Stimulated activated CD4-positive, alpha-beta T cell treated with anti-CD3 and anti-CD28 coated beads, Interleukin-1b, Interleukin-23, amount 100 ng/mL, for 48 hours (primary cell): Measurements from ENCODE around the gene OVAAL.
"Not testable (repeated sequence)": the region's sequence is repeated elsewhere in the genome, so short reads cannot be mapped to it uniquely, and the experiment has no call there.

Source experiments
- DNase-seq: peaks from one replicate; pipeline ENCODE4 v3.0.0-alpha.2; 2020

The OVAAL gene

DNA sequence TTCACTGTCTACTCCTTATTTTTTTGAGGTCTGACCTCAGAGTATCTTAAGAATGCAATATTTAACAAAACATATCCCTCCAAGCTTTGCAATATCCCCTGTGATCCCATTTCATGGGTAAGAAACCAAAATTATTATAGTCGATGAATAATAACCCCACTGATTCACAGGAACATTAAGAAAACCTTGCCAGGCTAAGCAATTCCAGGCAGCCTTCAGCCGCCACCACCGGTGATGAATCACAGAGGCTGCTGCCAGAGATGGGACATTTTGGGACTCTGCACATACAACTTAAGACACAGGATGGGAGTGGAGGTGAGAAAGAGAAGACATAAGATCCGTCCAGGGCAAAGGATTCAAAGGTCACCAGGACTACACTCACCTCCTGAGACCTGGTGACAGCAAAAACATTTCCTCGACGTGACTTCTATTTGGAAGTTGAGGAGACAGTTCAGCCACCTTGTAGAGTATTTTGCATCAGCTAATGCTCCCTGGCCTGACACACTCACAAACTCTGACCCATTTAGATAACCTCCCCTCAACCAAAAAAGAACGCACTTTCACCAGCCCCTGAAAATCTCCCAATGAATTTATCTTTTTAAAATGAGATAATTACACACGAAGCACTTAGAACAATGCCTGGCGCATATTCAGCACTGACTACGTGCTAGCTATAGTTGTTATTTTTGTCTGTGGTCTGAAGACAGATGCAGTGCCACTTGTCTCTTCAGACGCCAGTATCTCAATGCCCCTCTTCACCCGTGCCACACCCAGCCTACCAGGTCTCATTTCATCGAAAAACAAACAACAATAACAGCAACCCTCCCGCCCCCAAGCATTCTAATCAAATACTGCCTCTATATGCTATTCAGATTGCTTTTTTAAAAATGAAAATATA, 17.8 kb upstream of the OVAAL start:
- DNase-seq: no peak

DNA sequence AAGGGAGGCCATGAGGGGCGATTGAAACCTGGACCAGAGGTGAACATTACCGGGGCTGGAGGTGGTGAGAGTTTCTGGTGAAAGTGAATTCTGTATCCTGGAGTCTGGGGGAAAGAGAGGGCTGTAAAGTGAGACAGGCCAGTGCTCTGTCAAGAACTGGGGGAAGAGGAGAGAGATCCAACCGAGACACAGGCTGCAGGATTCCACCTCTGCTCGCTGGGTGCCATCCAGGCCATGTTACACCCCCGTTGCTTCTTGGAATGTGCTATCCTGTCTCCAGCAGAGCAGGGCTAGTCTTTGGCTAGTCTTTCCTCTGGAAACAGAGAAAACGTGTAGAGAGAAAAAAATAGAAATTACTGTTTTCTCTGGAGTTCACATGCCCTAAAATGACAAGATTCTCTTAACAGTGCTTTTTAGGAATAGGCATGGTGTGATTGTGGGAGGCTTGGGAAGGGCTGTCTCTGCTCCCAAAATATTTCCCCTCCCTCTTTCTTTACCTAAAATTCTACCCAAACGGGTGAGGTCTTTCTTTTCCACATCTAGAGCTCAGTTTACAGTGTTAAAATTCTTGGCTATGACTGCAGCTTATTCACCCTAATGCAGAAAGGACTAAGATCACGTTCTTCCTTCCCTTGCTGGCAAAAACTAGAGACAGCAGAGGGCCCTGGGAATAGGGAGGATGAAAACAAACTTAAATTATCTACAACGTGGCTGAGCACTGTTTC, 16.5 kb upstream of the OVAAL start:
- no peak for DNase-seq

DNA sequence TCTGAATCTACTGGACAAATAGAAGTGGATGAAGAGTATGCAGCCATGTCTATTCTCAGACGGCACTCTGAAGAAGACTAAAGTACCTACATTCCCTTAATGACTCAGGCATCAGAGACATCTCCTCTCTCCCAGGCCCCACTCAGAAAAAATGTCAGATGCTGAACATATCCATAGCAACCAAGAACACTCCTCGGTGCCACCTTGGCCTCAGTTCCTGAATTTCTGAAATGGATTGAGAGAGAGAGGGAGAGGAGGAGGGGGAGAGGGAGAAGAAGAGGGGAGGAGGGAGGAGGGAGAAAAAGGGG, 16.0 kb upstream of the OVAAL start:
- DNase-seq: no peak

DNA sequence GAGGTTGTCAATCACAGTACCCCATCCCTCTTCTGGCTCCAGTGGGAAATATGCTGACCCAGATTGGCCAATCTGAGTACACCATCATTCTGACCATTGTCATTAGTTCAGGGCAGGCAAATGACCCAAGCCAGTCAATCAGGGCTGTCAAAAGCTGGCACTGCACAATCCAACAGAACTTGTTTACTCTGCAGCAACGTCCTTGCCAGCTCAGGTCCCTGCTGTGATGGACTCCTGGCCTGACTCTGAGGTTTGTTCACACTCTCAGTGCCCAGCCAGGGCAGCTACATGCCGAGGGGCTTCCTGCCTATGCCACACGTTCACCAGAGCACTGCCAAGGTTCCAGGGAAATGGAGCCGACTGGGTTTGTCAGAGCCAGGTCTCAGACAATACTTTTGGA, 14.7 kb upstream of the OVAAL start:
- DNase-seq: no peak

DNA sequence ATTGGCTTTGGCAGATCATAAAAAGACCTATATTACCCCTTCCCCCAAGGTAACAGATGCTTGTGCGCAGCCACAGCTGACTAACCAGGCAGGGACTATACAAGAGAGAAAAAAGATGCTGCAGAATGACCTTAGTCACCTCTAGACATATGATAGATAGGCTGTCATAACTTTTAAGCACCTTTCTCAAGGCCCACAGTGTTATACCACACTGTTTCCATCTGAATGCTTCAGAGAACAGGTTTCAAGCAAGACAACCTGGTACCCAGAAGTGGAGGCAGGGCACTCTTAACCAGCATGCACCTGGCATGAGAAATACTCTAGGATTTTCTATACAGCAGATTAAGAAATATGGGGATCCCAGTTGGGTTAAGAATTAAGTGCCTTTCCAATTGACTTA, 12.8 kb upstream of the OVAAL start:
- no peak for DNase-seq

DNA sequence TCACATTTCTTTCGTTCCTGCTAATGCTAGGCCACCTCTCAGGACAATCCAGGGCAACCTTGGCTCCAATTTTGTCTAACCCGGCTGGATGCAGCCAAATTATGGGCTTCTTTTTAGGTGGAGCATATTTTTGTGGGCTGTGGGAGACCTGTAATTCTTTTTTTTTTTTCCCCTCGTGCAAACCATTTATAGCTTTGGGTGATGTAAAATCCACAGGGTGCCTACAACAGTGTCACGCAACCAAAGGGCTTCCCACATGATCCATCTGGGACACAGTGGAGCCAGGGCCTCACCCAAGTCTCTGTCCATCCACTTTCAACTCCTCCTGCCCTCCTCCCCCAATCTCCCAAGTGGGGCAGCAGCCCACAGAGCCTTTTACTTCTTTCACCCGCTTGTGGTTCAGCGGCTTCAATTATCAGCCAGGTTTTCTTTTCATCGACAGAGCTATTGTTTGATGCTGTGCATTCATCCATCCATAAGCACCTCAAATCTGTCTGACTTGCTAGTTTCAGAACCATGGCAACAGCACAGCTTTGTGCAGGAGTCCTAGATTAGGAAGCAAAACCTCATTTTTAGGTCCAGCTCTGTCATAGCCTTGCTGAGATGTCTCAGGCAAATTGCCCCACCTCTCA, 10.0 kb upstream of the OVAAL start:
- no peak for DNase-seq

DNA sequence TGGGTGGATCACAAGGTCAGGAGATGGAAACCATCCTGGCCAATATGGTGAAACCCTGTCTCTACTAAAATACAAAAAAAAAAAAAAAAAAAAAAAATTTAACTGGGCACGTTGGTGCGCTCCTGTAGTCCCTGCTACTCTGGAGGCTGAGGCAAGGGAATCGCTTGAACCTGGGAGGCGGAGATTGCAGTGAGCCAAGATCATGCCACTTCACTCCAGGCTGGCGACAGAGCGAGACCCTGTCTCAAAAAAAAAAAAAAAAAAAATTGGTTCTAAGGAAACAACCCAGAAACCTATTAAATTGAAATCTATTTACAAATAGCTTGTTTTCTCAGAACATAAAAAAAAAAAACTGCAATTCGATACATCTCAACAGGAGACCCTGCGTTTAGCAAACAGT, 9.0 kb upstream of the OVAAL start:
- DNase-seq: not testable (repeated sequence)

DNA sequence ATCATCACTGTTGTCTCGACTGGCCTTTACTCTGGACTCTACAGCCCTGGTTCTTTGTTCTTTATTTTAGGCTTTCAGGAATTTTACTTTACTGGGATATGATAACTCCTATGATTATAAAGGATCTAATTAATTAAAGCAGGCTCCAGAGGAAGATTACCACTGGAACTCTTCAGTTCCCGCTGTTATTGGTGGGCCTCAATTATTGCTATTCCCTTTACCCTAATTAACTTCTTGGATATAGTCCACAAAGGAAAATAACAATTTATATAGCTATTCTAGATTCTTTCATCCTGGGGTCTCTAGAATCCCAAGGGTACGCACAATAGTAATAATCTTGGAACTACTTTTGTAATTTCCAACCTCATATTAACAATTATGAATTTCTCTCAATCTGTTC, 8.5 kb upstream of the OVAAL start:
- no peak for DNase-seq

DNA sequence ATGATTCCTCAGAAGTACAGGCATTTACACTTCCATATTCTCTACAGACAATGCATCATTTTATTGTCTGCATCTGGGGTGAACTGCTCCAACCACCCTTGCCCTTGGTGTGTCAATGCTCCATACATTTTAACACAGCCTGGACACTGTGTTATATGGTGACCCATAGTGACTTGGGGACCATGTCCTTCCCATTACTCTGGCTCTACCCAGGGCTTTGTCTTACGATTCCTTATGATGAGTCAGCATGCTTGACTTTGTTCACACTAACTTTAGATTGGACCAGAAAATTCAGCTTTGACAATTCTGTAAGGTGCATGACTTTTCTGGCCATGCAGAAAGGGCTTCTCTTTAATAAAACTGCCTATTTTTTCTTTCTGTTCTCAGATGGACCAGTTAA, 6.8 kb upstream of the OVAAL start:
- DNase-seq: no peak

DNA sequence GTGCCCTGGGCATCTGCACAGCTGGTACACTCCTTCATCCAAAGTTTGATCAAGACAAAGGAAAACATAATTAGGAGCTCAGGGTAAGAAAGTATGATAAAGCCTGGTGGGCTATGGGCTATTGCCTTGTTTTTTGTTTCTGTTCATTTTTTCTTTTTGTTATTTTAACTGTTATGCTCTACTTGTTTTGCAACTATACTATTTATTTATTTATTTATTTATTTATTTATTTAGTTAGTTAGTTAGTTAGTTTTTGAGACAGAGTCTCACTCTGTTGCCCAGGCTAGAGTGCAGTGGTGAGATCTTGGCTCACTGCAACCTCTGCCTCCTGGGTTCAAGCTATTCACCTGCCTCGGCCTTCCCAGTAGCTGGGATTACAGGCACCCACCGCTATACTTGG, 5.7 kb upstream of the OVAAL start:
- not testable (repeated sequence) for DNase-seq

DNA sequence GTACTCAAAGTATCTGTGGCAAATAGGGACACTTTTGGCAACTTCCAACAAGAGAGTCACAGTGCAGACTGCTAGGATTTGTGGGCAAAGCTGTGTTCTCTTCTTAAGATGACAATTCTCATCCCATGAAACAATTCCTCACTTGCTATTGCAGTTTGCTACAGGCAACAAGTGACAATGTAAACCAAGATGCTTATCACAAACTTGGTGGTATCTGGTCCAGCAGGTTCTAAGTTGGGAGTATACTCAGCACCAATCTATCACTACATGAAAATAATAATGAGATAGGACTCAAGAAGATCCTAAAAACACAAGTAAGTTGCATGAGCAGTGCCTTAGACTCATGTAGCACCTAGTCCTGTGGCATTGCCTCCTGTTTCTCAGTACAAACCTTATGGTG, 3.4 kb upstream of the OVAAL start:
- DNase-seq: no peak

DNA sequence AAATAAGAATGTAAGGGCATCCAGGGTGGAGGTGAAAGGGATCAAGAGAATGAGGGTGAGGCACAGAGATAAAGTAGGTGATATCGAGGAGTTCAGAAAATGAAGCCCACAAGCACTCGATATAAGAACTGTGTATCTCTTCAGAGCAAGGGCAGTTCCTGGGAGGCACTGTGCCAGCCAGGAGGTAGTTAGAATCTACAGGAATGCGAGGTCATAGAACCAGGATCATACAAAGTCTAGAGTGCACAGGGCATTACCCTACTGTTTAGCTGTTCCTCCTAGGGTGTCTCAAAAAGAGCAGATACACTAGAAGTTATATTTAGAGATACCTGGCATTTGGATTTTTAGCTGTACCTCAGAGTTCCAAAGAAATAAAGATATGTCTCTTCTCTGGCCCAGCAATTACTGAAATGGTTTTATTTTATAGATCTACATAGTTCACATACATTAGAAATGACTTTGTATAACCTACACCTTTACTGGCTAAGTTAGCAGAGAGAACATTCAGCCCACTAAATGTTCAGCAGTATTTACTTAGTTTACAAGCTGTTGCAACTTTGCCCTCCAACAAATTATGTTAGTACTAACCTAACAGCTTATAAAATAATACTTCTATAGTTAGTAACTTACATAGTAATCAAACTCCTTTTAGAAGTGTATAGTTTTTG, 1.6 kb downstream of the OVAAL start:
- no peak for DNase-seq

DNA sequence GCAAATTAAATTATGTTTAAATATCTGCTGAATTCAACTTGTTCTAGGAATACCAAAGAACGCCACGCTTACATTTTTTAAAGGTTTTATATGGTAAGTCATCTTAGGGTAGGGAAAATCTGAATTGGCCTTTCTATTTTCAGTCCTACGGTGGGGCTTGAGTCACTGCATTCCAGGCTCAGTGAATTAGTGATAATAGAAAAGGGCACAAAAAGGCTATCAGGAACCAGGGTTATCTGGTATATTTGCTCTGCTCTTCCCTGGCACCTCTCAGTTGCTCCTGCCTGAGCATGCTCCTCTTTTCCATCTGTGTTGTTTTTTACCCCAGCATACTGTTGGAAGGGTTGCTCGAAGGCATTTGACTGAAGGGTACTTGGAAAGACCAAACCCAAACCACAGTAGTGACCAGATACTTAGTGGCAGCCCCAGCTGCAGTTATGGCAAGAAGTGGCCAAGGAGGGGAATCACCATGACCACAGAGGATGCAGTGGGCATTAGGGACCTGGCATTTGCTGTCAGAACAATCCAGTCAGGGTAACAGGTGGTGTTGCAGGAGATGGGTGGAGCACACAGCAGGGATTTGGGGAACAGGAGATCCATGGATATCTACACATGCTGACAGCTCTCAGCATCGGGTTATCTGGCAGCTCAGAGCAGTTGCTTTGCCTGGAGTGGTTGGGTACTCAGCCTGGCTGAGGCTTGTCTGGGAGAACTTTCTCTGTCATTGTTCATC, 2.3 kb downstream of the OVAAL start:
- no peak for DNase-seq

DNA sequence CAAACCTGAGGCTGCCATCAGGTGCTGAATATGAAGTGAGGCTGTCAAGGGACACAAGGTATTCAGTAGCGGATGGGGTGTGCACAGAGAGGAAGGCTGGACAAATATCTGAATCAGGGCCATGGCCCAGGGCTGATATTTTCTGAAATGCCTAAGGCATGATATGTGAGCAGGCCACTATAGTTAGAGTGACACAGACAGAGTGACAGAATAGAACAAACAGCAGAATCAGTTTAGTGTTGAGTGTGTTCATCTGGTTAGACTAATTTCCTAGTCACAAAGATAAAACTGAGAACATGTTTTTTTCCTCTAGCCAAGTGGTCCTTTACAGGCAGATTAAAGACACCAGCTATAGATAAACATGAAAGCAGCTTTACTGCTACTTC, 3.9 kb downstream of the OVAAL start:
- no peak for DNase-seq

DNA sequence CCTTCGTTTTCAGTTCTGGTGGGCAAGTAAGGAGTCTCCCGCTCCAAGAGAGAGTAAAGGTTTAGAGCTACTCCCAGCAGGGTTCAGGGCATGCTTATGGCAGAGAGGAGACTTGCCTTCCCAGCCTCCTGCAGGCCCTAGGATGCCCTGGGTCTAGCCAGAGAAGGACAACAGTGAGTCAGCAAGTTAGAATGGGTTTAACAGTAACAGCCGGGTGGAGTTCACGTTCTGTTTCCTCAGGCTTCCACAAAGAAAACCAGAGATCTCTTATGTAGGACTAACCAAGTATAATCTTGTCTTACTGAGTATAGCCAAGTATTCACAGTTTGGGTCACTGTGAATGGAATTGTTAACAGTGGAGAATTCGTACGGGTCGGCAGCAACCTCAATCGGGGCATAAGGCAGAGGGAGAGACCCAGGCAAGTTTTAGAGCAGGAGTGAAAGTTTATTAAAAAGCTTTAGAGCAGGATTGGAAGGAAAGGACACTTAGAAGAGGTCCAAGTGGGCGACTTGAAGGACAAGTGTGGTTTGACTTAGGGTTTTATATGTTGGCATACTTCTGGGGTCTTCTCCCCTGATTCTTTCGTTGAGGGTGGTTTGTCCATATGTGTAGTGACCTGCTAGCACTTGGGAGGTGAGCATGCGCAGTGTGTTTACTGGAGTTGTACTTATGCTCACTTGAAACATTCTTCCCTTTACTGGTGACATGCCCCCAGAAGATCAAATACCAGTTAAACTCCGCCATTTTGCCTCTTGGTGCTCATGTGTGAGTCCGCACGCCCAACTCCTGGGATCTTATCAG, 4.5 kb downstream of the OVAAL start:
- no peak for DNase-seq

DNA sequence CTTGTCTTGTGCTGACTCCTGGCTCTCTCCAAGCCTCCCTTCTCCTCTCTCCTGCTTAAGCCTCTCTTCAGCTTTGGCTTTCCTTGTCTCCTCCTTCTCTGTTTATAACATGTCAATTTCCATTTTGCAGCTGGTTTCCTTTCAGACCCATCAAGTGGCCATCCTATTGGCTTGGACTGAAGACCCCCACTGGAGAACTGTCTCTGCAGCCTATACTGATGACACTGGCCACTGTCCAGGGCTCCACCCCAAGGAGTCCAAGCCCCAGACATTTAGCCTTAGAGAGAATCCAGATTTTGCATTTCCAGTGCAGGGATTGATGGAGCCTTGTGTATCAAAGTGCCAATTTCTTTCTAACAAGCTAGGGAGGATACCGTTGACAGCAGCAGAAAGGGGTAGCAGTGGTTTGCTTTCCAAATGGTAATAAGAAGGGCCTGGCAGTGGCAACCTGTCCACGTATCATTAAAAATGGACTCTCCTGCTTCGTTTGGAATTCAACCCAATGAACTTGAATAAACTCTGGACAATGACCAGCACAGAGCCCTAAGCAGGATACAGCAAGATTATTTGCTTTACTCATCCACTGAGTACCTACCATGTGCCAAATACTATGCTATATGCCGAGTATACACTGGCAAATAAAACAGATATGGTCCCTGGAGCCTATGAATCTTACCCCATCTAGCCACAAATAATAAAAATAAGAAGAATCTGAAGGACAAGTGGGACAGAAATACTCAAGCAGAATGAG, 6.5 kb downstream of the OVAAL start:
- no peak for DNase-seq

DNA sequence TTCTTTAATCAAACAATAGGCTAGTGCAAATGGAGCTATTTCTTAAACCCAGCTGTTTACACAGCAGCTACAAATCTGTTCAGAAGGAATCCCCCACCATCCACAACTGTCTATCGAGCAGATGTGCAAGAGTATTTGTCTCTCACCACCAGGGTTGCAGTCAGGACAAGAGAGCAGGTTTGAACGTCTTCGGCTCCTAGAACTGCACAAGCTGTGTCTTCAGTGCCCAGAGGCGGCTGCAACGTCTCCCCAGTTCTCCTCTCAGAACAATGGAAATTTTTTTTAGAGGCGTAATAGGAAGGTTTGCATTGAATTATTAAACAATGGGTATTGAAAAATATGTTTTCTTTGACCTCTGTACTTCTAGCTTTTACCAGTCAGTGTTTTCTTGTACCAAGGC, 7.3 kb downstream of the OVAAL start:
- DNase-seq: no peak

DNA sequence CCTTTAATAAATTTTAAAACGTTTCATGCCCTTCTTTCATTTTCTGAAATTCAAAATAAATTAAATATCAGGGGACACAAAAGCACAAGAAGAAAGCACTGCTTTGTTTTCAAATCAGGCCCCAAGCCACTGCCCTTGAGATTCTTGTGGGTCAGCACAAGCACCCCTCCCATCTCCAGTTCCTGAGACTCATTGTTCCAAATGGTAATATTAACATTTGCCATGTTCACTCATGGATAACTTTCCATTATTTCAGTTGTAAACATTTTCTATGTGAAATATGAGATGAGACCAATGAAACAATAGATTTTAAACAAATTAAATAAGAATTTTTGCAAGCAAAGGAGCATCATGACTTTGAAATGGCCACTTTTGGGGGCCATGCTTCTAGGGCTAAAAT, 7.7 kb downstream of the OVAAL start:
- DNase-seq: no peak

DNA sequence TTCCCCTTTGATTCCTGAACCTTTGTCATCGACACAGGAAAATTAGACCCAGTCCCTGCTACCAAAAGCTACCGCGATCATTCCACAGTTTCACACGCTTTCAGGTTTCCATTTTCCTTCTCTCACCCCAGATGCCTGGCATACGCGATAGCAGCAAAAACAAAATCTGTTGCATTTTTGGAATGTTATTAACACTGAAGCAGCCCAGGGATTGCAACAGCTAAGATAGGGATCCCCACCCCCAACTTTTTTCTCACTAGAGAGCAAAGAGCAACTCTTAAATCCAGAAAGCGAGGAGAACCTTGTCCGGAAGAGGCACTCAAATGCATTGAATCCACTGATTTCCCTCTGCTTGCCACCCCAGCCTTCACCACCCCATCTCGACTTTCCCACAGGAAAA, 8.9 kb downstream of the OVAAL start:
- no peak for DNase-seq

DNA sequence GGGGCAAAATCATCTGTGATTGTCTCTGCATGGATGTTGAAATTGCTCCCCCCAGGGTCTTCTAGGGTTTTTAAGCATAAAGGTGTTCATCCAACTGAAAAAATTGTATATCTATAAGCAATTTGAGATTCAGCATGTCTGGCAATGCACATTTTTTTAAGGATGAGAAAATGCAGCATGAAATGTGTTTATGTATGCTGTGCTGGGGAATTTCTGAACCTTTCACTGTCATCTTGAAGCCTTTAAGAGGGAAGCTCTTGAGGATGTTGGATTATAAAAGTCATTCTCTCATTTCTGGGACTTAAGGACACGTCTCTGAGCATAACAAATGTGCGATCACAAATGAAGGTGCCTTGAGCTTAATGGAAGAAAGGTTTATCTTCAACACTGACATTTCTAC, 9.4 kb downstream of the OVAAL start:
- no peak for DNase-seq
